Stimulated activated CD8-positive, alpha-beta memory T cell treated with anti-CD3 and anti-CD28 coated beads, Interleukin-4, amount 100 ng/mL, for 4 hours (primary cell): ENCODE data around the gene TBC1D19.
"Not testable (repeated sequence)": the region's sequence is repeated elsewhere in the genome, so short reads cannot be mapped to it uniquely, and the experiment has no call there.

Experiments
- DNase-seq, 2 donors: peaks; one replicate each; pipeline ENCODE4 v3.0.0-alpha.2; 2020; ENCODE audit warnings: low read depth in 2 of 2, low spot score in 1 of 2

TBC1D19 gene

GRCh38 chr4:26679040-26679695, 95.3 kb downstream of the TBC1D19 start:
- not testable (repeated sequence) for DNase-seq

- DNase-seq, result no peak
These were observed 98.6 kb downstream of the TBC1D19 start for GRCh38 chr4:26682436-26682835.

GRCh38 chr4:26685250-26685649, 101.4 kb downstream of the TBC1D19 start:
- no peak for DNase-seq

- DNase-seq, result no peak
These were observed 103.8 kb downstream of the TBC1D19 start for GRCh38 chr4:26687728-26688127.

GRCh38 chr4:26690506-26690905, 106.6 kb downstream of the TBC1D19 start:
- DNase-seq, result no peak

- DNase-seq, result no peak
These were observed 108.3 kb downstream of the TBC1D19 start for GRCh38 chr4:26692014-26692726.

GRCh38 chr4:26694131-26694530, 110.2 kb downstream of the TBC1D19 start:
- DNase-seq, result not testable (repeated sequence)

GRCh38 chr4:26700110-26700509, 116.2 kb downstream of the TBC1D19 start:
- DNase-seq, result no peak

- DNase-seq, result no peak
These were observed 117.2 kb downstream of the TBC1D19 start for GRCh38 chr4:26701095-26701494.

- no peak for DNase-seq
These were observed 117.9 kb downstream of the TBC1D19 start for GRCh38 chr4:26701786-26702227.

GRCh38 chr4:26707342-26707741, 123.5 kb downstream of the TBC1D19 start:
- DNase-seq, result no peak

- no peak for DNase-seq
These were observed 125.4 kb downstream of the TBC1D19 start for GRCh38 chr4:26709246-26709645.

- no peak for DNase-seq
These were observed 129.8 kb downstream of the TBC1D19 start for GRCh38 chr4:26713563-26714151.

GRCh38 chr4:26715636-26716242, 131.9 kb downstream of the TBC1D19 start:
- no peak for DNase-seq

- DNase-seq, result no peak
These were observed 133.4 kb downstream of the TBC1D19 start for GRCh38 chr4:26717332-26717731.

- no peak for DNase-seq
These were observed 136.2 kb downstream of the TBC1D19 start for GRCh38 chr4:26719954-26720552.

GRCh38 chr4:26721685-26722084, 137.8 kb downstream of the TBC1D19 start:
- no peak for DNase-seq

- DNase-seq, result no peak
These were observed 139.3 kb downstream of the TBC1D19 start for GRCh38 chr4:26723216-26723615.

- DNase-seq, result no peak
These were observed 140.7 kb downstream of the TBC1D19 start for GRCh38 chr4:26724534-26724933.

- DNase-seq, result no peak
These were observed 142.9 kb downstream of the TBC1D19 start for GRCh38 chr4:26726655-26727387.

GRCh38 chr4:26727844-26728243, 144.0 kb downstream of the TBC1D19 start:
- DNase-seq, result no peak
